Measurements from ENCODE around the gene KIAA1755.

DNA sequence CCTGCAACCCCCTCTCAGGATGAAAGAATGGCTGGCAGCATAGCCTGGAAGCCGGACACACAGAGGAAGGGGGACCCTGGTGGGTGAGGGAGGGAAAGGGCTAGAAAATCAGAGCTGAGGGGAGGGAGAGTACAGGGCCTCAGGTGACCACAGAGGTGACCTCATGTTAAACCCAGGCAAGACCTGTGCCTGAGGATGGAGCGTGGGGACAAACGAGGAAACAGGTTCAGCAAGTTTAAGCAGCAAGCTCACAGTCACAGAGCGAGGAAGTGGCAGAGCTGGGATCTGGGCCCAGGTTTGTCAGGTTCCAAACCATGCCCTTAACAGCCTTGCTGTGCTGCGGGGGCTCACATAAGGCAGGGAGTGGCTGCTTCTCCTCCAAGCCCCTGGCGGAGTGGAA is 39.4 kb upstream of the KIAA1755 start:
- TF ChIP-seq EP300 (IDR thresholded peaks at IDR 0.05) (no peak), POLR2A (IDR thresholded peaks at IDR 0.05) (no peak)
- TF ChIP-seq, protein P1, sequence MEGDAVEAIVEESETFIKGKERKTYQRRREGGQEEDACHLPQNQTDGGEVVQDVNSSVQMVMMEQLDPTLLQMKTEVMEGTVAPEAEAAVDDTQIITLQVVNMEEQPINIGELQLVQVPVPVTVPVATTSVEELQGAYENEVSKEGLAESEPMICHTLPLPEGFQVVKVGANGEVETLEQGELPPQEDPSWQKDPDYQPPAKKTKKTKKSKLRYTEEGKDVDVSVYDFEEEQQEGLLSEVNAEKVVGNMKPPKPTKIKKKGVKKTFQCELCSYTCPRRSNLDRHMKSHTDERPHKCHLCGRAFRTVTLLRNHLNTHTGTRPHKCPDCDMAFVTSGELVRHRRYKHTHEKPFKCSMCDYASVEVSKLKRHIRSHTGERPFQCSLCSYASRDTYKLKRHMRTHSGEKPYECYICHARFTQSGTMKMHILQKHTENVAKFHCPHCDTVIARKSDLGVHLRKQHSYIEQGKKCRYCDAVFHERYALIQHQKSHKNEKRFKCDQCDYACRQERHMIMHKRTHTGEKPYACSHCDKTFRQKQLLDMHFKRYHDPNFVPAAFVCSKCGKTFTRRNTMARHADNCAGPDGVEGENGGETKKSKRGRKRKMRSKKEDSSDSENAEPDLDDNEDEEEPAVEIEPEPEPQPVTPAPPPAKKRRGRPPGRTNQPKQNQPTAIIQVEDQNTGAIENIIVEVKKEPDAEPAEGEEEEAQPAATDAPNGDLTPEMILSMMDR (IDR thresholded peaks at IDR 0.05), result no peak
